PFSK-1 (cell line): ENCODE data around the gene TXLNB.

Experiments
- FOXP2 ChIP-seq: optimal IDR thresholded peaks from 2 replicates; pipeline ENCODE3; 2011; ENCODE audit warnings: borderline replicate concordance, control low read depth, inconsistent platforms; ENCODE audit not compliant: insufficient read depth; ENCODE audit errors: extremely low read length, extremely low read depth
- POLR2AphosphoS5 ChIP-seq: IDR thresholded peaks from 2 replicates; pipeline ENCODE4 v1.6.1; 2012; ENCODE audit warnings: low read depth, mild to moderate bottlenecking, control low read depth, low read length, moderate library complexity
- SIN3A ChIP-seq: IDR thresholded peaks from 2 replicates; pipeline ENCODE4 v1.6.1; 2012; ENCODE audit warnings: mild to moderate bottlenecking, low read length, moderate library complexity, borderline replicate concordance; ENCODE audit not compliant: insufficient read depth
- TAF1 ChIP-seq: IDR thresholded peaks from 2 replicates; pipeline ENCODE4 v1.6.1; 2012; ENCODE audit warnings: low read length, control low read depth, borderline replicate concordance; ENCODE audit not compliant: insufficient read depth
- TF ChIP-seq, protein P1 (sequence below), 2 experiments: IDR thresholded peaks; 2 replicates each; pipeline versions ENCODE4 v1.6.1 to v1.8.0; 2011 to 2012; ENCODE audit warnings: low read depth in 2 of 2, low read length in 2 of 2, control low read depth in 1 of 2, inconsistent platforms in 1 of 2, mild to moderate bottlenecking in 1 of 2, moderate library complexity in 1 of 2; ENCODE audit not compliant: insufficient read depth in 1 of 2

DNA sequence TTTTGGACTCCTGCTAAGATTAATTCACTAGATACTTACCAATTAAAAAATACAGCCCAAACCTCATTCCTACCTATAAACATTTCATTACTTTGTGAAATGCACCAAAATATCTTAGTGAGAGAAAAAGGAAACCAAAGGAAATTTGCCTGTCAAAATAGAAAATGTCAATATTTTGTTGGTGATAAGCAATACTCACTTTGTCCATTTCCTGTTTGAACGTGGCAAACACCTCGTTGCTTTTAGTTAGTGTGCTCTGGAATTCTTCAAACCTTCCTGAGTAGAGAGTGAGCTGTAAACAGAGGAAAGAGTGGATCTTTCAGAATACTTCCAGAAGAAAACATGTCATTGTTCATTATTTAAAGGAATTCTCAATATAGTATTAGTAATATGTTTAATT, 44.2 kb downstream of the TXLNB start:
- TF ChIP-seq, protein P1, sequence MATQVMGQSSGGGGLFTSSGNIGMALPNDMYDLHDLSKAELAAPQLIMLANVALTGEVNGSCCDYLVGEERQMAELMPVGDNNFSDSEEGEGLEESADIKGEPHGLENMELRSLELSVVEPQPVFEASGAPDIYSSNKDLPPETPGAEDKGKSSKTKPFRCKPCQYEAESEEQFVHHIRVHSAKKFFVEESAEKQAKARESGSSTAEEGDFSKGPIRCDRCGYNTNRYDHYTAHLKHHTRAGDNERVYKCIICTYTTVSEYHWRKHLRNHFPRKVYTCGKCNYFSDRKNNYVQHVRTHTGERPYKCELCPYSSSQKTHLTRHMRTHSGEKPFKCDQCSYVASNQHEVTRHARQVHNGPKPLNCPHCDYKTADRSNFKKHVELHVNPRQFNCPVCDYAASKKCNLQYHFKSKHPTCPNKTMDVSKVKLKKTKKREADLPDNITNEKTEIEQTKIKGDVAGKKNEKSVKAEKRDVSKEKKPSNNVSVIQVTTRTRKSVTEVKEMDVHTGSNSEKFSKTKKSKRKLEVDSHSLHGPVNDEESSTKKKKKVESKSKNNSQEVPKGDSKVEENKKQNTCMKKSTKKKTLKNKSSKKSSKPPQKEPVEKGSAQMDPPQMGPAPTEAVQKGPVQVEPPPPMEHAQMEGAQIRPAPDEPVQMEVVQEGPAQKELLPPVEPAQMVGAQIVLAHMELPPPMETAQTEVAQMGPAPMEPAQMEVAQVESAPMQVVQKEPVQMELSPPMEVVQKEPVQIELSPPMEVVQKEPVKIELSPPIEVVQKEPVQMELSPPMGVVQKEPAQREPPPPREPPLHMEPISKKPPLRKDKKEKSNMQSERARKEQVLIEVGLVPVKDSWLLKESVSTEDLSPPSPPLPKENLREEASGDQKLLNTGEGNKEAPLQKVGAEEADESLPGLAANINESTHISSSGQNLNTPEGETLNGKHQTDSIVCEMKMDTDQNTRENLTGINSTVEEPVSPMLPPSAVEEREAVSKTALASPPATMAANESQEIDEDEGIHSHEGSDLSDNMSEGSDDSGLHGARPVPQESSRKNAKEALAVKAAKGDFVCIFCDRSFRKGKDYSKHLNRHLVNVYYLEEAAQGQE (IDR thresholded peaks at IDR 0.05; ENCODE audit: insufficient read depth in 1 of 2, low read depth in 2 of 2, low read length in 2 of 2) = no peak
- no peak for TF ChIP-seq POLR2AphosphoS5
- TF ChIP-seq TAF1 = no peak
- TF ChIP-seq SIN3A = no peak
- TF ChIP-seq FOXP2 = no peak
